Fibroblast of lung (primary cell): ENCODE measurements around the gene KRTAP4-1. TPM values are rescaled to one million over a fixed set of nuclear protein-coding genes. Genes with fewer than 3 reads are reported as not detected.

Source experiments
- DNase-seq, 2 donors: peaks; one replicate each; pipeline versions ENCODE4 v3.0.0 to v3.0.0-alpha.2; 2010; ENCODE audit warnings: low read depth in 2 of 2
- H2AFZ ChIP-seq: 2 replicates; pipeline ENCODE4 v1.5.1; 2012; ENCODE audit warnings: low read length, control low read depth, inconsistent platforms
- H3K27ac ChIP-seq: 2 replicates; pipeline ENCODE4 v1.5.1; 2011; ENCODE audit warnings: low read length, control low read depth; ENCODE audit not compliant: insufficient read depth
- H3K27me3 ChIP-seq: 2 replicates; pipeline ENCODE4 v1.5.1; 2011; ENCODE audit warnings: mild to moderate bottlenecking, low read length; ENCODE audit not compliant: control insufficient read depth, insufficient read depth
- H3K36me3 ChIP-seq: 2 replicates; pipeline ENCODE4 v1.5.1; 2011; ENCODE audit warnings: low read length; ENCODE audit not compliant: control insufficient read depth, insufficient read depth
- H3K4me1 ChIP-seq: 2 replicates; pipeline ENCODE4 v1.5.1; 2011; ENCODE audit warnings: low read length; ENCODE audit not compliant: control insufficient read depth, insufficient read depth; ENCODE audit errors: extremely low read depth
- H3K4me2 ChIP-seq: 2 replicates; pipeline ENCODE4 v1.5.1; 2011; ENCODE audit warnings: low read length, control low read depth; ENCODE audit not compliant: insufficient read depth; ENCODE audit errors: extremely low read depth
- H3K4me3 ChIP-seq, 4 experiments: fragments of 200-600 bp in 1 of 4; sonication (generic) in 1 of 4; replicated peaks in 1 of 4; 2 replicates each; pipeline ENCODE4 v1.5.1; 2011 to 2016; ENCODE audit warnings: low read length in 4 of 4, low read depth in 3 of 4, mild to moderate bottlenecking in 3 of 4, control low read depth in 2 of 4, inconsistent platforms in 1 of 4, mixed read lengths in 1 of 4; ENCODE audit not compliant: insufficient read depth in 1 of 4; ENCODE audit errors: control extremely low read depth in 1 of 4
- H3K79me2 ChIP-seq: 2 replicates; pipeline ENCODE4 v1.5.1; 2012; ENCODE audit warnings: mild to moderate bottlenecking, low read length, inconsistent platforms; ENCODE audit not compliant: control insufficient read depth, insufficient read depth
- H3K9ac ChIP-seq: 2 replicates; pipeline ENCODE4 v1.5.1; 2011; ENCODE audit warnings: mild to moderate bottlenecking, low read length, control low read depth; ENCODE audit not compliant: insufficient read depth
- H3K9me3 ChIP-seq: 2 replicates; pipeline ENCODE4 v1.5.1; 2012; ENCODE audit warnings: low read depth, low read length; ENCODE audit not compliant: control insufficient read depth, insufficient read depth
- H4K20me1 ChIP-seq: 2 replicates; pipeline ENCODE4 v1.5.1; 2011; ENCODE audit warnings: low read length; ENCODE audit not compliant: control insufficient read depth, insufficient read depth; ENCODE audit errors: extremely low read depth
- EZH2 ChIP-seq: IDR thresholded peaks from 2 replicates; pipeline ENCODE4 v1.5.1; 2012; ENCODE audit warnings: low read length, control low read depth, mild to moderate bottlenecking; ENCODE audit errors: missing control alignments
- polyA plus RNA-seq, 2 donors: library from polyadenylated mRNA; depleted of rRNA in 1 of 2; stranded (reverse) in 1 of 2; unstranded in 1 of 2; fragments of >200 nt; gene quantifications; 2 replicates each; pipeline ENCODE4 v1.2.1, GENCODE V29; 2011 to 2012; ENCODE audit warnings: missing spikeins in 1 of 2
- total RNA-seq: library from RNA; depleted of rRNA; stranded (reverse); fragments of >200 nt; gene quantifications from 2 replicates; pipeline ENCODE4 v1.2.1, GENCODE V29; 2014
- TF ChIP-seq, protein P1 (sequence below), 2 donors: IDR thresholded peaks in 1 of 2; conservative IDR thresholded peaks in 1 of 2; 1 replicate in 1 of 2; 2 replicates in 1 of 2; pipeline ENCODE4 v1.5.1; 2011 to 2012; ENCODE audit warnings: low read length in 2 of 2, control low read depth in 1 of 2, inconsistent platforms in 1 of 2, low read depth in 1 of 2, mild to moderate bottlenecking in 1 of 2

Gene KRTAP4-1
- total and polyA plus RNA-seq, 2 donors (not counting 1 experiment from before 2014, with no cell fraction given), result not detected

- H2AFZ ChIP-seq, result no peak overlapping the region
- no peak for TF ChIP-seq EZH2
- TF ChIP-seq, protein P1, sequence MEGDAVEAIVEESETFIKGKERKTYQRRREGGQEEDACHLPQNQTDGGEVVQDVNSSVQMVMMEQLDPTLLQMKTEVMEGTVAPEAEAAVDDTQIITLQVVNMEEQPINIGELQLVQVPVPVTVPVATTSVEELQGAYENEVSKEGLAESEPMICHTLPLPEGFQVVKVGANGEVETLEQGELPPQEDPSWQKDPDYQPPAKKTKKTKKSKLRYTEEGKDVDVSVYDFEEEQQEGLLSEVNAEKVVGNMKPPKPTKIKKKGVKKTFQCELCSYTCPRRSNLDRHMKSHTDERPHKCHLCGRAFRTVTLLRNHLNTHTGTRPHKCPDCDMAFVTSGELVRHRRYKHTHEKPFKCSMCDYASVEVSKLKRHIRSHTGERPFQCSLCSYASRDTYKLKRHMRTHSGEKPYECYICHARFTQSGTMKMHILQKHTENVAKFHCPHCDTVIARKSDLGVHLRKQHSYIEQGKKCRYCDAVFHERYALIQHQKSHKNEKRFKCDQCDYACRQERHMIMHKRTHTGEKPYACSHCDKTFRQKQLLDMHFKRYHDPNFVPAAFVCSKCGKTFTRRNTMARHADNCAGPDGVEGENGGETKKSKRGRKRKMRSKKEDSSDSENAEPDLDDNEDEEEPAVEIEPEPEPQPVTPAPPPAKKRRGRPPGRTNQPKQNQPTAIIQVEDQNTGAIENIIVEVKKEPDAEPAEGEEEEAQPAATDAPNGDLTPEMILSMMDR (conservative IDR thresholded peaks at IDR 0.05 in 1 of 2, IDR thresholded peaks at IDR 0.05 in 1 of 2; ENCODE audit: low read depth in 1 of 2, low read length in 2 of 2), result no peak
- H3K4me1 ChIP-seq, result no peaks in the 10 kb centered on the region
- no peak overlapping the region for H3K9ac ChIP-seq
- H3K9me3 ChIP-seq, result no peaks in the 10 kb centered on the region
- no peaks in the 10 kb centered on the region for H3K36me3 ChIP-seq
- no peaks in the 10 kb centered on the region for H3K79me2 ChIP-seq
- DNase-seq, result no peak
- H3K27me3 ChIP-seq, result no peaks in the 10 kb centered on the region
- H3K27ac ChIP-seq, result no peak overlapping the region
- no peak overlapping the region for H3K4me2 ChIP-seq
- no peak overlapping the region for H3K4me3 ChIP-seq
- H4K20me1 ChIP-seq, result no peaks in the 10 kb centered on the region
Observed at GRCh38 chr17:41223821-41224220, 39.1 kb upstream of the KRTAP4-1 start.

DNA sequence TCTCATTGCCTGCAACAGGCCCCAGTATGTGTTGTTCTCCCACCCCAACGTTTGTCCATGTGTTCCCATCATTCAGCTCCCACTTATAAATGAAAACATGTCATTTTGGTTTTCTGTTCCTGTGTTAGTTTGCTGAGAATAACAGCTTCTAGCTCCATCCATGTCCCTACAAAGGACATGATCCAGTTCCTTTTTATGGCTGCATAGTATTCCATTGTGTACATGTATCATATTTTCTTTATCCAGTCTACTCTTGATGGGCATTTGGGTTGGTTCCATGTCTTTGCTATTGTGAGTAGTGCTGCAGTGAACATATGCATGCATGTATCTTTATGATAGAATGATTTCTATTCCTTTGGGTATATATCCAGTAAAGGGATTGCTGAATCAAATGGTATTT, 31.0 kb upstream of the KRTAP4-1 start:
- no peak for TF ChIP-seq EZH2
- TF ChIP-seq, protein P1 (conservative IDR thresholded peaks at IDR 0.05 in 1 of 2, IDR thresholded peaks at IDR 0.05 in 1 of 2; ENCODE audit: low read depth in 1 of 2, low read length in 2 of 2), result no peak
- Histone ChIP-seq H3K4me3 (no peak overlapping the region), H3K27me3 (no peaks in the 10 kb centered on the region), H3K27ac (no peak overlapping the region), H3K4me1 (no peaks in the 10 kb centered on the region), H3K4me2 (no peak overlapping the region), H3K9me3 (no peaks in the 10 kb centered on the region), H2AFZ (no peak overlapping the region), H3K9ac (no peak overlapping the region), H3K79me2 (no peaks in the 10 kb centered on the region), H3K36me3 (no peaks in the 10 kb centered on the region), H4K20me1 (no peaks in the 10 kb centered on the region)
- no peak for DNase-seq

GRCh38 chr17:41212524-41213169, 27.9 kb upstream of the KRTAP4-1 start:
- TF ChIP-seq, protein P1 (conservative IDR thresholded peaks at IDR 0.05 in 1 of 2, IDR thresholded peaks at IDR 0.05 in 1 of 2; ENCODE audit: low read depth in 1 of 2, low read length in 2 of 2), result no peak
- no peak for TF ChIP-seq EZH2
- H4K20me1 ChIP-seq, result no peaks in the 10 kb centered on the region

More at GRCh38 chr17:41212524-41213169, 27.9 kb upstream of the KRTAP4-1 start:
- Histone ChIP-seq H2AFZ (no peak overlapping the region), H3K9ac (no peak overlapping the region), H3K9me3 (no peaks in the 10 kb centered on the region), H3K27me3 (no peaks in the 10 kb centered on the region), H3K4me1 (no peaks in the 10 kb centered on the region), H3K36me3 (no peaks in the 10 kb centered on the region), H3K4me2 (no peak overlapping the region), H3K4me3 (no peak overlapping the region), H3K79me2 (no peaks in the 10 kb centered on the region), H3K27ac (no peak overlapping the region)
- DNase-seq, result no peak
